ENCODE measurements around the gene CA9. TPM values are rescaled to one million over a fixed set of nuclear protein-coding genes. Genes with fewer than 3 reads are reported as not detected.
"Not testable (repeated sequence)": the region's sequence is repeated elsewhere in the genome, so short reads cannot be mapped to it uniquely, and the experiment has no call there.

Gene CA9
- total and polyA plus RNA-seq, 12 donors, result 0.20 to 13.2 (median 0.62) TPM; not detected in 6

DNA sequence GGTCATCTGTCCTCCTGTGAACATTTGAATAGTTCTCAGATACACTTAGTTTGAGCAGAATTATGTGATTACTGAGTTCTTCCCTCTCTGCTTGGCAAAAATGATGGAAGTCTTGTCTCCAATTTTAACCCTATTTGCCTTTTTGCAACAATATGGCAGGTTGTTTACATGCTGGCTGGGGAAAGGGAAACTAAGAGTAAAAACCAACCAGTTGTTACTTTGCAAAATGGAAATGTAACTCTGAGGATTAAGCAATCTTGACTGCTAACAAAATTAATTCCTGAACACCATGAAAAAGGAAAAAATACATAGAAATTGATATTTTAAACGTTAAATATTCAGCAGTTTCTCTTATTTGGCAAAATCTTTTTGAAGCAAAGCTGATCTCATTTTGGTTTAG, 34.1 kb upstream of the CA9 start:
- ATAC-seq (no peak), DNase-seq (no peak)
- WGBS, 2 donors, result 80 to 93% methylated on average over 1 of the region's 1 CpG
- Histone ChIP-seq H3K4me1 (peaks cover 0 to 74% (median 0%) of the 10 kb centered on the region in 9 donors), H3K27ac (peak overlapping the region in 1 of 10 donors; percentile 72), H3K4me3 (no peak overlapping the region), H3K27me3 (no peaks in the 10 kb centered on the region), H3K36me3 (no peaks in the 10 kb centered on the region), H3K9me3 (no peaks in the 10 kb centered on the region)
- intact Hi-C loops (cut with DNase I), result loop anchor here in 2 of 10 donors (10.0 kb wide), 2 partner anchors 115 to 245 kb away; partner anchors contain the start of gene MSMP (in 1 of the 2)
- TF ChIP-seq, protein P1, sequence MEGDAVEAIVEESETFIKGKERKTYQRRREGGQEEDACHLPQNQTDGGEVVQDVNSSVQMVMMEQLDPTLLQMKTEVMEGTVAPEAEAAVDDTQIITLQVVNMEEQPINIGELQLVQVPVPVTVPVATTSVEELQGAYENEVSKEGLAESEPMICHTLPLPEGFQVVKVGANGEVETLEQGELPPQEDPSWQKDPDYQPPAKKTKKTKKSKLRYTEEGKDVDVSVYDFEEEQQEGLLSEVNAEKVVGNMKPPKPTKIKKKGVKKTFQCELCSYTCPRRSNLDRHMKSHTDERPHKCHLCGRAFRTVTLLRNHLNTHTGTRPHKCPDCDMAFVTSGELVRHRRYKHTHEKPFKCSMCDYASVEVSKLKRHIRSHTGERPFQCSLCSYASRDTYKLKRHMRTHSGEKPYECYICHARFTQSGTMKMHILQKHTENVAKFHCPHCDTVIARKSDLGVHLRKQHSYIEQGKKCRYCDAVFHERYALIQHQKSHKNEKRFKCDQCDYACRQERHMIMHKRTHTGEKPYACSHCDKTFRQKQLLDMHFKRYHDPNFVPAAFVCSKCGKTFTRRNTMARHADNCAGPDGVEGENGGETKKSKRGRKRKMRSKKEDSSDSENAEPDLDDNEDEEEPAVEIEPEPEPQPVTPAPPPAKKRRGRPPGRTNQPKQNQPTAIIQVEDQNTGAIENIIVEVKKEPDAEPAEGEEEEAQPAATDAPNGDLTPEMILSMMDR (IDR thresholded peaks at IDR 0.05), result no peak

DNA sequence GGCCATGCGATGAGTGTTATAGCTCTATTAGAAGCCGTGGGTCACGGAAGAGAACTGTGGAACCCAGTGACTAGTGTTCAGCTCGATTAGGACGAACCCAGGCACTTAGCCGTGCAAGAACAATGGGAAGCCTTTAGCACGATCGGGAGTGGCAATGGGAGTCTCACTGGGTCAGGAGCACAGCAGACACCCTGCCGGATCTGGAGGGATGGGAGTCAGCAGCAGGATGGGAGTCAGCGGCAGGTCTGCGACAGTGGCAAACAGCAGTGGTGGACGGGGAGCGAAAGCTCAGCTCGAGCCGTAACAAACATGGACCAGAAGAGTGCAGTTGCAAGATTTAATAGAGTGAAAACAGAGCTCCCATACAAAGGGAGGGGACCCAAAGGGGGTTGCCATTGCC, 33.3 kb upstream of the CA9 start:
- H3K4me3 ChIP-seq, result not testable (repeated sequence)
- 97 to 98% methylated on average over 14 to 15 of the region's 15 CpGs for WGBS, 2 donors

DNA sequence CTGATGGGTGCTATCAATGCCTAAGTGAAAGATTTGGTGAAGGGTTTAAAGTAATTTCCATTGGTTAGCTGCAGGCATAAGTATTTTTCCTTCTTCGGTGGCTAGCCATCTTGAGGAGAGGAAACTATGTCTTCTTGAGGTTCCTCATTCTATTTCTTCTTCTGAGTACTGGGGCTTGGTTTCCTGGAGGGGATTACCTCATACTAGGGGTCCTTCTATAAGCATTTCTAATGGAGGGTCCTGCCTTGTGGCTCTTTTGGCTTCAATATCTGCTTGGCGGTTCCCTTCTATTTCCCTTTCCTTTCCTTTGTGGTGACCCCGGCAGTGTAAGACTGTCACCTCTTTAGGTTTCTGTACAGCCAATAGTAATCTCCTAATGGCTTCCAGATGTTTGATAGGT, 32.2 kb upstream of the CA9 start:
- not testable (repeated sequence) for H3K4me3 ChIP-seq, H3K27me3 ChIP-seq, DNase-seq, H3K9me3 ChIP-seq, ATAC-seq, H3K36me3 ChIP-seq
- Histone ChIP-seq H3K27ac (peak overlapping the region in 1 of 10 donors; percentile 62), H3K4me1 (peaks cover 0 to 74% (median 3%) of the 10 kb centered on the region in 9 donors)
- intact Hi-C loops (cut with DNase I), result loop anchor here in 2 of 10 donors (10.0 kb wide), 2 partner anchors 113 to 243 kb away; partner anchors contain the start of gene MSMP (in 1 of the 2)
- 84 to 88% methylated on average over 3 of the region's 3 CpGs for WGBS, 2 donors

More for the DNA sequence above, 33.3 kb upstream of the CA9 start:
- not testable (repeated sequence) for DNase-seq, H3K9me3 ChIP-seq, ATAC-seq, H3K27ac ChIP-seq, H3K36me3 ChIP-seq, H3K27me3 ChIP-seq
- H3K4me1 ChIP-seq, result peaks cover 0 to 74% (median 0%) of the 10 kb centered on the region in 9 donors
- intact Hi-C loops (cut with DNase I), result loop anchor here in 2 of 10 donors (10.0 kb wide), 2 partner anchors 114 to 244 kb away; partner anchors contain the start of gene MSMP (in 1 of the 2)

DNA sequence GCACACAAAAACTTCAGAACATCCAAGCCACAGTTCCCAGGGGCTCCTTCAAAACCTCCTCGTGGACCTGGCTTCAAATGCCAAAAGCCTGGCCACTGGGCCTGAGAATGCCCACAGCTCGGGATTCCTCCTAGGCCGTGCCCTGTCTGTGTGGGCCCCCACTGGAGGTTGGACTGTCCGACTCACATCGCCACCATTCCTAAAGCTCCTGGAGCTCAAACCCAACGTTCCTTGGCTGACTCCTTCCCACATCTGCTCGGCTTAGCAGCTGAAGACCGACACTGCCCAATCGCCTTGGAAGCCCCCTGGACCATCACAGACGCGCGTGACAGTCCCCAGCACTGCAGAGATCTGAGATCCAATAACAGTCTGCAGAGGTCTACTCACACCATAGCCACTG, 30.7 kb upstream of the CA9 start:
- no peak for ATAC-seq
- no peak overlapping the region for H3K4me3 ChIP-seq
- TF ChIP-seq, protein P1 (IDR thresholded peaks at IDR 0.05), result no peak
- whole genome bisulfite sequencing, 2 donors, result 95 to 96% methylated on average over 12 of the region's 12 CpGs
- no peak overlapping the region for H3K27ac ChIP-seq
- H3K27me3 ChIP-seq, result no peaks in the 10 kb centered on the region
- intact Hi-C loops (cut with DNase I), result loop anchor here in 2 of 10 donors (10.0 kb wide), 2 partner anchors 112 to 242 kb away; partner anchors contain the start of gene MSMP (in 1 of the 2)
- H3K9me3 ChIP-seq, result no peaks in the 10 kb centered on the region
- no peak for DNase-seq
- no peaks in the 10 kb centered on the region for H3K36me3 ChIP-seq
- peaks cover 0 to 74% (median 7%) of the 10 kb centered on the region in 9 donors for H3K4me1 ChIP-seq

DNA sequence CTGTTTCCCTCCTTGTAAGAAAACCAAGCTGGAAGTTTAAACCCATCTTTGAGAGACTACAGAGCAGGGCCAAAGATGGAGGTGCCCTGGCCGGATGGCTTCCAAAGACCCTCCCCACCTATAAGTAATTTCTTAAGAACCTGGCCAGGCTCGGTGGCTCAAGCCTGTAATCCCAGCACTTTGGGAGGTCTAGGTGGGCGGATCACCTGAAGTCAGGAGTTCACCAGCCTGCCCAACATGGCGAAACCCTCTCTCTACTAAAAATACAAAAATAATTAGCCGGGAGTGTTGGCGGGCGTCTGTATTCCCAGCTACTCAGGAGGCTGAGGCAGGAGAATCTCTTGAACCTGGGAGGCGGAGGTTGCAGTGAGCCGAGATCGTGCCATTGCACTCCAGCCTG, 28.0 kb upstream of the CA9 start:
- not testable (repeated sequence) for H3K9me3 ChIP-seq, H3K36me3 ChIP-seq, H3K27me3 ChIP-seq, ATAC-seq, DNase-seq
- Histone ChIP-seq H3K4me3 (peak overlapping the region in 9 of 10 donors; percentile 43 to 75 (median 67)), H3K27ac (peak overlapping the region in 7 of 10 donors; percentile 80 to 95 (median 86)), H3K4me1 (peaks cover 0 to 80% (median 12%) of the 10 kb centered on the region in 9 donors)
- 57% methylated on average over 10 of the region's 10 CpGs for WGBS, 2 donors
- intact Hi-C loops (cut with DNase I), result loop anchor here in 6 of 10 donors (2.0 to 10.0 kb wide), 6 partner anchors 38 to 239 kb away; partner anchors contain the start of genes TESK1 (in 4 of the 6) and MSMP (in 1 of the 6)

DNA sequence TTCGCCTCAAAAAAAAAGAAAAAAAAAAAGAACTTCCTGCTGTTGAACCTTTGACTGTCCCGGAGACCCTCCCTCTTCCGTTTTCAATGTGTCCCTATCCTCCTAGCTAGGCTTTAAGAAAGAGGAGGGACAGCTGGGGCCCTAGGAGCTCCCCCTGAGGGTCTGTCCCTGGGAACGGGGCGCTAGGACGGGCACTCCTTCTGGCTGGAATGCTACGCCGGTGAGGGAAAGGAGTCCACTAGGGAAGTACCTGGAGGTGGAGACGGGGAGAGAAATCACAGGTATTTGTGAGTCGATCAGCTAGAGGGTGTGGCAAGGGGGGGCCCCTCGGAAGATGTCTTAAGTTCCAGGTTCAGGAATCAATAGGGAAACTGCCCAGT, 27.6 kb upstream of the CA9 start:
- intact Hi-C loops (cut with DNase I), result loop anchor here in 6 of 10 donors (2.0 to 10.0 kb wide), 6 partner anchors 39 to 239 kb away; partner anchors contain the start of genes TESK1 (in 4 of the 6) and MSMP (in 1 of the 6)

More for the DNA sequence above, 27.6 kb upstream of the CA9 start:
- ATAC-seq (peak; percentile 5 to 50 (median 32)), DNase-seq (no peak)
- peak overlapping the region; percentile 71 to 95 (median 82) for H3K27ac ChIP-seq
- peaks cover 0 to 78% (median 12%) of the 10 kb centered on the region in 9 donors for H3K4me1 ChIP-seq
- H3K4me3 ChIP-seq, result peak overlapping the region; percentile 43 to 75 (median 66)
- no peaks in the 10 kb centered on the region for H3K36me3 ChIP-seq
- WGBS, 2 donors, result 2 to 3% methylated on average over 11 of the region's 11 CpGs
- TF ChIP-seq, protein P1 (IDR thresholded peaks at IDR 0.05), result no peak
- no peaks in the 10 kb centered on the region for H3K9me3 ChIP-seq
- H3K27me3 ChIP-seq, result no peaks in the 10 kb centered on the region

Data from heart right ventricle (tissue), 16 donors.